HG03521 (cell line): ENCODE results near the gene DTNB.

ENCODE experiments used
- ATAC-seq: cut with Tn5 transposase; IDR thresholded peaks from one replicate; pipeline ENCODE4 v1.9.1; 2021; ENCODE audit warnings: mild to moderate bottlenecking, moderate library complexity; ENCODE audit not compliant: unreplicated experiment

DTNB gene

GRCh38 chr2:25374827-25375226 lies 298.6 kb downstream of the DTNB start:
- ATAC-seq, result no peak

DNA sequence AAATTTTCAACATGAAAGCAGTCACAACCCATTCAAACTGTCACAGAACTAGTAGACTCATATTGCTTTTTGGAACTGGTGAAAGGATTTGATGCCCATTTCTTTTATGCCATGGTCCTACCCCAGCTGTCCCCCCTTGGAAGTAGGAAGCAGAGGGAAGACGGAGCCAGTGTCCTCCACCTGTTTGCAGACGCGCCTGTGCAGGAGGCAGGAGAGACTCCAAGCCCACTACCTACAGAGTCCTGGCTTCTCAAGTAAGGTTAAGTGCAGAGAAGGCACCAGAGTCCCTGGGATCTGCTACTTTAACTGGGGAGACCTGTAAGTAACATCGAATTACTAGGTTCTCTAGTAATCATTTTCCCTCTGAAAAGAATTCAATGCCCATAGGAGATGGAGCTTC lies 299.0 kb downstream of the DTNB start:
- no peak for ATAC-seq

- no peak for ATAC-seq
Measured at GRCh38 chr2:25373269-25373981, 300.0 kb downstream of the DTNB start.

DNA sequence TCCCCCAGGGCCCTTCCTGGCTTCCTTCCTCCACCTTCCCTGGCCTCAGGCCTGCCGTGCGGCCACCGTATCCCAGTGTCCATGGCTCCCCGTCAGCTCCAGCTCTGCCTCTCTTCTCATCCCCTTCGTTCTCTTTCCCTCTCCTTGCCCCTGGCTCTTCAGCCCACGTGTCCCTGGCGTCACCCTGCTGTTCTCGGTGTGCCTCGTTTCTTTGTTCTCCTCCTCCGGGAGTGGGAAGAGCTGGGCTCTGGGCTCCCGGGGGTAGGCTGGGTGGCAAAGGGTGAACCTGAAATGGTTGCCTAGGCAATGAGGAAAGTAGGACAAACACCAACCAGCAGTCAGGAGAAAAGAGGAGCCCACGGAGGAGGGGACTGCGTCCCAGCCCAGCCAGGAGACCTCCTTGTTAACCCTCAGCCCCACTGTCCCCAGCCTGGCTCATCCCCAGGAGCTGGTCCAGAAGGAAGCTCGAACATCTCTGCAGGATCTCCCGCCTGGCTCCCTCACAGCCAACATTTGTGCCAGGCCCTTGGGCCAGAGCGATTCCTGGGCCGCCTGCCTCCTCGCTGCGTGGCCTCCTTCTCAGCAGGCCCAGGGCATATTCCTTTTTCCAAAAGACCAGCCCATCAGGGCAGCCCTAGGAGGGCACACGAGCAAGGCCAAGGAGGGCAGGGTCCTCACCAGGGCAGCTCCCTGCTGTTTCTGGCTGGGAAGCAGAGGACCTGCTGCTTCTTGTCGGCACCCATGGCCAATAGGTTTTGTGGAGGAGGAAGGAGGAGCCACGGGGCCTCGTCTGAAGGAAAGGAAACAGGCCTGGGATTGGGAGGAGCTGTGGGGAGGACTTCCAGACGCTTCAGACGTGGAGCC lies 300.7 kb downstream of the DTNB start:
- no peak for ATAC-seq

- no peak for ATAC-seq
Measured at GRCh38 chr2:25371253-25372241, 301.8 kb downstream of the DTNB start.

DNA sequence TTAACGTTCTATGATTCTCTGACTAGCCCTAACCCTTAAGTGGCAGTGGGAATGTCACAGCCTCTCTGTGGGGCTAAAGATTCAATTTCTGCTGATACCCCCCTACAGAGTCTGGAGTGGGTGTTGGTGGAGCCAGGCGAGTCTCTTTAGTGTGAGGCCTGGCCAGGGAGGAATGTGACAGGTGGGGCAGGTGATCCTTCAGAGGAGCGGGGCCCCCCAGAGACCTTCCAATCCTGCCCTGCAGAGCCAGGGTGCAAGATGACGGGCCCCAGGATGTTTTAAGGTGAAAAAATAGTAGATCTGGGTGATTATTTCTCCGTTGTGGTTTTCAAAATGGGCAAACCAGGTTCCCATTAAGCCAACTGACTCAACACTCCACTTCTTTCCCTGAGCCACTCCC lies 303.5 kb downstream of the DTNB start:
- no peak for ATAC-seq

DNA sequence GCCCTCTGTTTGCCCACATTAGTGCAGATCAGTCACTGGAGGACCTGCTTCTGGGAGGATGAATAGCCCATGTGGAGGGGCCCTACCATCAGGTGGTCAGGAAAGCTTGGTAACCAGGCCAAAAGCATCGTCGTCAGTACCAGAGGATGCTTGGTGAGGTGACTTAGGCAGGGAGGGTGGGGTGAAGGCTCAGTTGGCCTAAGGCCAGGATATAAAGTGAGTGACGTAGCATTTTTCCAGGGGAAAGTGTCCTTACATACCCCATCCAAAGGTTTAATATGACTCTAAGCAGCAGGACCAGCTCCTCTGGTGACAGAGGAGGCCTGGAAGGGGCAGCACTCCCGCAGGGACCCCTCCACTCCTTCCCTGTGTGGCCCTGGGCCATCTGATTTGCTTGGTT lies 303.9 kb downstream of the DTNB start:
- ATAC-seq, result no peak

DNA sequence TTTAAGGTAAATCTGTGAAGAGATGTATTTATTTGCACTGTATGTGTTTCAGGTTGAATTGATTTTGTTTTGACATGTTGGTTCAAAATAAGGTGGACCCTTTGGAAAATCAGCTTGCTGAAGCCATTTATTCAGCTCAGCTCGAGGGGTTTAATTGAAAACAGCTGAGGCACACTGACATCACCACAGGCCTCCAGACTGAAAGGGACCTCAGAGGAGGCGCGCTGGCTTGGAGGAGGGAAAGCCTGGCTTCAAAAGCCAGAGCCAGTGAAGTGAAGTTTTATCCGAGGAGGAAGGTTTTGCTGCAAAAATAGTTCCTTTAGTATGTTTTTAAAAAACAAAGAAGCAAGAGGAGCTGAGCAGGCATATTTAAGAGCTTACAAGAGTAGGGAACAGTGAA lies 304.7 kb downstream of the DTNB start:
- ATAC-seq, result no peak

GRCh38 chr2:25367296-25367695 lies 306.1 kb downstream of the DTNB start:
- ATAC-seq, result no peak

DNA sequence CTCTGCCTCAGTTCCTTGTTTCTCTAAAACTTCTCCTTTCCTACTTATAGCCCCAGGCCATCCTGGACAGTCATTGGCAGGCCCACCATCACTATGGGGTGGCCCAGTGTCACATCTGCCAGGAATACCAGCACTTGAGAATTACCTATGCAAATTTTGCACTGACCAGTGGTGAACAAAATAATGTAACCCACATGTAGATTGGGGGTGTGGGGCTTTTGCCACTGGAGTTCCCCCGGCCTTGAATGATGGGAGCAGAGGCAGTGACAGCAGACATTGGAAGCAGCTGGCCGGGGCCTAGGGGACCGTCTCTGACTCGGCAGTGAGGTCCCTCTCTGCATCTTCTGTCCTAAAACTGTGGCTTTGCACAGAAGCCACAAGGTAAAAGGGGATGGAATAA lies 306.7 kb downstream of the DTNB start:
- ATAC-seq, result no peak

DNA sequence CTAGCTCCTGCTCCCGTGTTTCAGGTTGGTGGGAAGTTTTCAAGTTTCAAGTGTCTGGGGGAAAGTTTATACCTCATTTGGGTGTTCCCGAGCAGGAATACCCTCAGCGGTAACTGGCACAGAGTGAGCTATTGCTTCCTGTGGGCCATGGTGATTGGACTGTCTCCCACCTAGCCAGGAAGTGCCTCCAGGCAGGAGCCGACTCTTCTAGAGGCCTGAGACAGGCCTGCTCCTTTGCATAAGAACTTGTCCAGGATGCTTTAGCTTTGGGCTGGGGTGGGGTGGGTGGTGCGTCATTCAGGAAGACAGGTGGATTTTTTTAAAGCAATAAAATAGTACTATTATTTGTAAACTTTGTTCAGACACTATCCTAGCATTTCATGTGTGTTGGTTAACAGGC lies 308.1 kb downstream of the DTNB start:
- no peak for ATAC-seq

DNA sequence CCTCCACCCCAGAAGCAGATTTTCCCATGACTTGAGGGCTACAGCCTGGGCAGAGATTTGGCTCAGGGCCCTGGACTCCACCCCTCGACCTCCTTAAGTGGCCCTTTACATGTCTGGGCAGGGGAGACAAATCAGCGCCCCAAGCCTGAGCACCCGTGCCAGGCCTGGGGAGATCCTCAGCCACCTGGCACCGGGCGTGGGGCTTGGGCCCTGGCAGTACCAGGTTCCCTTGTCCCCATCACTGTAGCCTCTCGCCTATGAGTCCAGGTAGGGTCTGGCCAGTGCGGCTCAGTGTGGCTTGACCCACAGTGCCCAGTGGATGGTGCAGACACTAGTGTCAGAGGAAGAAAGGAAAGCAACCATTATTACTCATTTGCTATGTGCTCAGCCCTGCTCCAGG lies 309.6 kb downstream of the DTNB start:
- no peak for ATAC-seq

DNA sequence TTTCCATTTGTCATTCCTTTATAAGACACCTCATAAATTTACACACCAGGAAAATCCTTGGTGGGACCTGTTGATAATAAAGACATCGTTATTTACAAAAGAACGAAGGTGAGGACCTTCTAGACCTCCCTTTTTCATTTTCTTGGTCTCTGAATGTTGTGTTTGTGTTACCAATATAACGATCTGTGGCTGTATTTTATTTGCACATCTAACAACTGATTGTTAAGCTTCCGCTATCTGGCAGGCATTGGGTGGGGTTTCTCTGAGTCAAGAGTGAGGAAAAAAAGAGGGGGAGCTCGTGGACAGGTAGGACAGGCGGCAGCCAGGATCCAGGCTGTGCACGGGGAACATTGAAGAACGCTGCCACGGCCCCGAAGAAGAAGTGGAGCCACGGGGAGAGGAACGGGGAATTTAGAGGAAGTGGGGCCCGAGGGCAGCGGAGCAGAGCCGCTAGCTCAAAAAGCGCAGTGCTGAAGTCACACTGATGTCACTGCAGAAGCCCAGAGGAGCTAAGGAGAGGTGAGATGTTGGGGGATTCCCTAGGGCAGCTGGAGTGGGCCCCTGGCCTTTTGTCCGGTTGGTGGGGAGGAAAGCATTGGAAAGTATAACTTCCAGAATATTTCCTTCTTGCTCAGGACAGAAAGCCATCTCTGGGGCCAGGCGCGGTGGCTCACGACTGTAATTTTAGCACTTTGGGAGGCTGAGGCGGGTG lies 310.8 kb downstream of the DTNB start:
- ATAC-seq, result peak; percentile 60

DNA sequence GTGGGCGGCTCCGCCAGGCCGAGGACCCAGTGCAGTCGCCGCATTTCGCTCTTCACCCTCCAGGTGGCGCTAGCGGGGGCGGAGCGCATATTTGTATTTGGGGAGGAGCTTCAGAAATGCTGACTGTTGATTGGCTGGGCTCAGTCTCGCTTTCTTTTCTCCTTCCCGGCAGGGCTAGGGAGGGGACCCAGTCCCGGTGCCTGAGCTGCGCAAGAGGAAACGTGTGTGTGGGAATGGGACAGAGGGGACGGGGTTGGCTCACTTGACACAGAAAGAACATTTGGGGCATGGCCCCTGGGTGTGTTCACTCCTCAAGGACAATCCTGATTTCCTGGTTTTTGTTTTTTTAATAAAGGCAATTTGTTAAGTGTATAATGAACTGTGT lies 311.3 kb downstream of the DTNB start:
- ATAC-seq, result peak; percentile 86

DNA sequence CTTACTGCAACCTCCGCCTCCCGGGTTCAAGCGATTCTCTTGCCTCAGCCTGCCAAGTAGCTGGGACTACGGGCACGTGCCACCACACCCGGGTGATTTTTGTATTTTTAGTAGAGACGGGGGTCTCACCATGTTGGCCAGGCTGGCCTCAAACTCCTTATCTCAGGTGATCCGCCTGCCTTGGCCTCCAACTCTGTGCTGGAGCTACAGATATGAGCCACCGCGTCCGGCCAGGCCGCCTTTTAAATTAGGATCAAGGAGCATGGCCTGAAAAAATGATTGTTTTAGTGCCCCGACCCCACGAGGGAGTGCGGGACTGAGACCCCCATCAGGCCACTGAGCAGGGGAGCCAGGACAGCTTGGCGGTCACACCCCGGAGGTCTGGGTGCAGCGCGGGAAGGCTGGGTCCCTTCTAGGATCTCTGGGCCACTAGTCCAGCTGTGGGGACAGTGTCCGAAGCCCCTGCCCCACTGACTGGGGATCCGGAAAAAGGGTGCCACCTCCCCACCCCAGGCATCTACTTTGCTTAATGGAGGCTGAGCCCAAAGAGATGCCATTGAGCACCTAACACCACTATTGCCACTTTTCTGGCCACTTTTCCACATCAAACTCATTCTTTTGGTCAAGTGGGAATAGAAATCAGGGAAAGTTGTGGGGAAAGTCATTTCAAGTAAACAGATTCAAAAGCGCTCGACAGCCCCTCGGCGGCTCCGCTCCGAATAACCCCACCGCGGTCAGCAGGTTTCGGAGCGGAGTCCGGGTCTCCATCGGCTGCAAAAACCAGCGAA lies 311.9 kb downstream of the DTNB start:
- ATAC-seq, result no peak

DNA sequence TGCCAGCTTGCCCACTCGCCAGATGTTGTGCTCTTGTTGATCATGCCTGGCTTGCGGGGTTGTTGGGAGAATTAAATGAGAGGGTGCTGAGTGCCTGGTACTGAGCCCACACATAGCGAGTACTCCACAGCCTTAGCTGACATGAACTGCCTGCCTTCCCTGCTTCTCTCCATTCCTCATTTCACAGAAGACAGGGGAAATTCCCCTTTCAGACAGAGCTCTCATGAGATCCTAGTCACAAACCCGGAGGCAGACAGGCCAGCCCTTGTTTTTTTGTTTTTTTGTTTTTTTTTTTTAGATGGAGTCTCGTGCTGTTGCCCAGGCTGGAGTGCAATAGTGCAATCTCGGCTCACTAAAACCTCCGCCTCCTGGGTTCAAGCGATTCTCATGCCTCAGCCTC lies 314.5 kb downstream of the DTNB start:
- ATAC-seq, result no peak

- ATAC-seq, result no peak
Measured at GRCh38 chr2:25358249-25358815, 315.0 kb downstream of the DTNB start.

GRCh38 chr2:25356088-25356487 lies 317.3 kb downstream of the DTNB start:
- no peak for ATAC-seq

- no peak for ATAC-seq
Measured at GRCh38 chr2:25355270-25355669, 318.1 kb downstream of the DTNB start.
